HL-60 (cell line): Measurements from ENCODE around the gene TFCP2.
A peak's percentile ranks its signal among the peaks of the same experiment; 100 is the strongest.

ENCODE experiments used
- DNase-seq, 2 experiments: peaks; one replicate each; pipeline ENCODE4 v3.0.0-alpha.2; 2010 to 2020; ENCODE audit warnings: low read depth in 1 of 2, low spot score in 1 of 2
- H3K27ac ChIP-seq: fragments of 250-450 bp; sonication (Bioruptor Pico); replicated peaks from 2 replicates; pipeline ENCODE4 v1.5.1; 2020; ENCODE audit warnings: mild to moderate bottlenecking, moderate library complexity
- H3K27me3 ChIP-seq: fragments of 250-450 bp; sonication (Bioruptor Pico); 2 replicates; pipeline ENCODE4 v1.5.1; 2021; ENCODE audit warnings: mild to moderate bottlenecking, moderate library complexity; ENCODE audit not compliant: insufficient read depth, poor library complexity, severe bottlenecking
- H3K4me3 ChIP-seq: replicated peaks from 2 replicates; pipeline ENCODE4 v1.5.1; 2011; ENCODE audit warnings: mild to moderate bottlenecking, control low read depth, low read length; ENCODE audit not compliant: insufficient read depth
- CTCF ChIP-seq: IDR thresholded peaks from one replicate; pipeline ENCODE4 v1.5.1; 2011; ENCODE audit warnings: low read length, control low read depth, inconsistent platforms; ENCODE audit not compliant: insufficient read depth
- GABPA ChIP-seq: IDR thresholded peaks from 2 replicates; pipeline ENCODE4 v1.6.1; 2012; ENCODE audit warnings: low read depth
- POLR2AphosphoS5 ChIP-seq: IDR thresholded peaks from 2 replicates; pipeline ENCODE4 v1.6.1; 2012; ENCODE audit warnings: low read depth
- SPI1 ChIP-seq: IDR thresholded peaks from 2 replicates; pipeline ENCODE4 v1.6.1; 2012; ENCODE audit warnings: low read depth, mild to moderate bottlenecking, borderline replicate concordance
- TF ChIP-seq, protein P1 (sequence below): IDR thresholded peaks from 2 replicates; pipeline ENCODE4 v1.6.1; 2012; ENCODE audit warnings: low read depth; ENCODE audit not compliant: insufficient replicate concordance

The TFCP2 gene

GRCh38 chr12:51056242-51056641 lies 116.7 kb downstream of the TFCP2 start:
- TF ChIP-seq POLR2AphosphoS5, result no peak
- TF ChIP-seq CTCF, result no peak
- TF ChIP-seq, protein P1, sequence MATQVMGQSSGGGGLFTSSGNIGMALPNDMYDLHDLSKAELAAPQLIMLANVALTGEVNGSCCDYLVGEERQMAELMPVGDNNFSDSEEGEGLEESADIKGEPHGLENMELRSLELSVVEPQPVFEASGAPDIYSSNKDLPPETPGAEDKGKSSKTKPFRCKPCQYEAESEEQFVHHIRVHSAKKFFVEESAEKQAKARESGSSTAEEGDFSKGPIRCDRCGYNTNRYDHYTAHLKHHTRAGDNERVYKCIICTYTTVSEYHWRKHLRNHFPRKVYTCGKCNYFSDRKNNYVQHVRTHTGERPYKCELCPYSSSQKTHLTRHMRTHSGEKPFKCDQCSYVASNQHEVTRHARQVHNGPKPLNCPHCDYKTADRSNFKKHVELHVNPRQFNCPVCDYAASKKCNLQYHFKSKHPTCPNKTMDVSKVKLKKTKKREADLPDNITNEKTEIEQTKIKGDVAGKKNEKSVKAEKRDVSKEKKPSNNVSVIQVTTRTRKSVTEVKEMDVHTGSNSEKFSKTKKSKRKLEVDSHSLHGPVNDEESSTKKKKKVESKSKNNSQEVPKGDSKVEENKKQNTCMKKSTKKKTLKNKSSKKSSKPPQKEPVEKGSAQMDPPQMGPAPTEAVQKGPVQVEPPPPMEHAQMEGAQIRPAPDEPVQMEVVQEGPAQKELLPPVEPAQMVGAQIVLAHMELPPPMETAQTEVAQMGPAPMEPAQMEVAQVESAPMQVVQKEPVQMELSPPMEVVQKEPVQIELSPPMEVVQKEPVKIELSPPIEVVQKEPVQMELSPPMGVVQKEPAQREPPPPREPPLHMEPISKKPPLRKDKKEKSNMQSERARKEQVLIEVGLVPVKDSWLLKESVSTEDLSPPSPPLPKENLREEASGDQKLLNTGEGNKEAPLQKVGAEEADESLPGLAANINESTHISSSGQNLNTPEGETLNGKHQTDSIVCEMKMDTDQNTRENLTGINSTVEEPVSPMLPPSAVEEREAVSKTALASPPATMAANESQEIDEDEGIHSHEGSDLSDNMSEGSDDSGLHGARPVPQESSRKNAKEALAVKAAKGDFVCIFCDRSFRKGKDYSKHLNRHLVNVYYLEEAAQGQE, result no peak
- TF ChIP-seq GABPA, result no peak
- no peak for TF ChIP-seq SPI1
- no peak overlapping the region for H3K4me3 ChIP-seq
- DNase-seq, result peak; percentile 62 to 86
- H3K27ac ChIP-seq, result 0 out of 2 replicates have a peak overlapping the region, but pooled peaks have one; percentile 12
- H3K27me3 ChIP-seq, result no peaks in the 10 kb centered on the region

GRCh38 chr12:51055060-51055459 lies 117.9 kb downstream of the TFCP2 start:
- H3K27me3 ChIP-seq, result no peaks in the 10 kb centered on the region
- DNase-seq, result no peak
- no peak for TF ChIP-seq GABPA
- TF ChIP-seq CTCF, result no peak
- TF ChIP-seq, protein P1, result no peak
- TF ChIP-seq SPI1, result no peak
- TF ChIP-seq POLR2AphosphoS5, result no peak
- H3K4me3 ChIP-seq, result no peak overlapping the region
- H3K27ac ChIP-seq, result no peak overlapping the region

DNA sequence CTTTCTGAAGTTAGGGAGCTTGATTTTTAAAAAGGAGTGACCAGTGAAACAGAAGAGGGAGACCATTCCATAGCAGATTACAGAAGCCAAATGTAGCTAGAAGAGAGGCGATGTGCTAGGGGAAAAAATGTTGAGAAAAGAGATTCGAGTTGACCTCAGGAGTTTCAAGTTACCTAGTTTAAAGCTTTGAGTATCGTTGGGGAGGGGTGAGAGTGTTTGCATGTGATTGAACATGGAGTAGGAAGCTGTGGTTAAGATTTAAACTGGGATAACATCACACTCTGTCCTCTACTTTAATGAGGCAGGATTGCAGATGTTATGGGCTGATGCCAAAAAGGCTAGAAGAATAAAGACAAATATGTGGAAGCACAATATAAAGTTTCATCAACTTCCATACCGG lies 121.1 kb downstream of the TFCP2 start:
- H3K4me3 ChIP-seq, result no peak overlapping the region
- no peak for TF ChIP-seq SPI1
- TF ChIP-seq POLR2AphosphoS5, result no peak
- TF ChIP-seq CTCF, result no peak
- DNase-seq, result no peak
- H3K27me3 ChIP-seq, result no peaks in the 10 kb centered on the region
- no peak overlapping the region for H3K27ac ChIP-seq

DNA sequence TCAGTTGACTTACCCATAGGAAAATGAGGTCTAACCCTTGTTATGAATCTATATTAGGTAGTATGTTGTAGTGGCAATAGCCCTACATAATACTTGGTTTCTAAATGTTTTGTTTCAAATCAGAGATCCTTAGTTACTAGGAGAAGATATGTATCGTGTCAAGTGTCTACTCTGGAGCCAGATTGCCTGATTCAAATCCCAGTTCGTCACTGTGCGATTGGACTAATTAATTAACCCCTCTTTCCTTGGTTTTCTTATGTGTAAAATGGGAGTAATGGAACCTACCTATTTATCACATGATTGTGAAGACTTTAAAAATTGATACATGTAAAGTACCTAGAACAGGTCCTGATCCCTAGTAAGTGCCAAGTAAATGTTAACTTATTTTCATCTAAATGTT lies 123.4 kb downstream of the TFCP2 start:
- Histone ChIP-seq H3K4me3 (peak overlapping the region; percentile 70), H3K27me3 (no peaks in the 10 kb centered on the region), H3K27ac (peak overlapping the region; percentile 94)
- TF ChIP-seq CTCF, result no peak
- no peak for TF ChIP-seq GABPA
- TF ChIP-seq POLR2AphosphoS5, result no peak
- no peak for TF ChIP-seq SPI1
- TF ChIP-seq, protein P1, result no peak
- no peak for DNase-seq
